Sigmoid colon (tissue), 4 donors: ENCODE measurements around the gene MS4A5.
"Not testable (repeated sequence)": the region's sequence is repeated elsewhere in the genome, so short reads cannot be mapped to it uniquely, and the experiment has no call there.

Experiments
- CTCF ChIP-seq, 4 experiments: fragments of 450-650 bp in 3 of 4; fragments of 200-600 bp in 1 of 4; IDR thresholded peaks; one replicate each; pipeline ENCODE4 v1.5.1; 2016 to 2019; ENCODE audit warnings: antibody characterized with exemption in 4 of 4, mild to moderate bottlenecking in 3 of 4, moderate library complexity in 2 of 4
- EP300 ChIP-seq, 4 donors: sonication (generic); formaldehyde crosslinking; IDR thresholded peaks; one replicate each; pipeline ENCODE4 v1.6.1; 2017; ENCODE audit warnings: antibody characterized with exemption in 4 of 4
- POLR2A ChIP-seq, 2 donors: fragments of 450-650 bp; IDR thresholded peaks; one replicate each; pipeline ENCODE4 v1.6.1; 2016; ENCODE audit warnings: antibody characterized with exemption in 2 of 2, mild to moderate bottlenecking in 2 of 2, moderate library complexity in 2 of 2
- POLR2AphosphoS5 ChIP-seq, 4 donors: sonication (generic); formaldehyde crosslinking; IDR thresholded peaks; one replicate each; pipeline ENCODE4 v1.6.1; 2017; ENCODE audit warnings: antibody characterized with exemption in 4 of 4

- TF ChIP-seq POLR2A, CTCF, POLR2AphosphoS5, EP300 (IDR thresholded peaks at IDR 0.05): not testable (repeated sequence)
Measured at GRCh38 chr11:60451185-60451584, 21.8 kb downstream of the MS4A5 start.
